CD4-positive, alpha-beta T cell treated with Interleukin-15 for 1 hour (primary cell): ENCODE data around the gene TBC1D5.
"Not testable (repeated sequence)": the region's sequence is repeated elsewhere in the genome, so short reads cannot be mapped to it uniquely, and the experiment has no call there.

Source experiments
- DNase-seq: peaks from one replicate; pipeline ENCODE4 v3.0.0-alpha.2; 2020

TBC1D5 gene

GRCh38 chr3:17749281-17749680 is 6.8 kb upstream of the TBC1D5 start:
- no peak for DNase-seq

GRCh38 chr3:17747890-17748247 is 5.4 kb upstream of the TBC1D5 start:
- DNase-seq, result no peak

DNA sequence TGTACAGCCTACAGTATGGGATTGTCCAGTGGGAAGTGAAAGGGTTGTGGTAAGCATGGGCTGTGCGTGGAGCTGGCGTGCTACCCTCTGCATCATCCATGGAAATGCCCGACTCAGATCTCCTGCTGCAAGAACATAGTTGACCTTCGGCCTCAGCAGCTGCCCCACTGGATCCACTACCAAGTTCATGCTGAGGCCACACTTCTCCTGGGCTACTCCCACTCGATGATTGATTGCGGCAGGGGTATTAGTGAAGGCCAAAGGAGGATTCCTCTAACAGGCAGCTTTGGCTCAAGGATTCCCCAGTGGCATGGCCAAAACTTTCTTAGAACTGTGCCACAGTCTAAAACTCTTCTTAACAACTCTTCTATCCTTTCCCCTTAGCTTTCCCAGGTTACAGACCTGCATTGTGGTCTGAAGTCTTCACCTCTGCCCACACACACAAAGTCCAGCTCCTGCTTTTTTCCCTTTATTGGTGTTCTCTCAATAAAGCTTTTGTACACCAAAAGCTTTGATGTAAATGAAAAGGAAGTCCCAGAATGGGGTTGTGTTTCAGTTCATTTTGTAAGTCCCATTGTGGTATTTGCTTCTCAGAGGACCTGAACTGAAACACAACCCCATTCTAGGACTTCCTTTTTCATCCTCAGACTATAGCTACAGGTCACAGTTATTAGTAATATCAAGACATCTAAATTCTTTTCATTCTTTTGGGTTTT is 4.9 kb upstream of the TBC1D5 start:
- no peak for DNase-seq

GRCh38 chr3:17745894-17746293 is 3.5 kb upstream of the TBC1D5 start:
- DNase-seq, result no peak

GRCh38 chr3:17745301-17745700 is 2.9 kb upstream of the TBC1D5 start:
- no peak for DNase-seq

DNA sequence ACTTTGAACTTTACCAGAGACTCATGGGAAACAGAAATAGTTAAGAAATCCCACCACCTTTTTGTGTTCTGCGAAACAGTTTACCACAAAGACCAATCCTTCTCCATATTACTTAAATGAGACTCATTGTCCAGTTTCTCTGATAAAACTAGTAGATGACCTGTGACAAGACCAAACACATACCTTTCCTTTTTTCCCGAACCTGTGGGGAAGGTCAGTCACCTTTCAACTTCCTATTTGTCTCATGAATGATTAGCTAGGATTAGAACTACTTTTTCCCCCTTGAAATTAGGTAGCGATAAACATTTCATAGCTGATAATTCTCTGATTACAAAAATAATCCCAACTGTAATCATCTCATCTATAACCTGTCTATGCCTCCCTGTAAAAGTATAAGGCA is 2.3 kb upstream of the TBC1D5 start:
- DNase-seq, result no peak

GRCh38 chr3:17743658-17743995 is 1.2 kb upstream of the TBC1D5 start:
- no peak for DNase-seq

DNA sequence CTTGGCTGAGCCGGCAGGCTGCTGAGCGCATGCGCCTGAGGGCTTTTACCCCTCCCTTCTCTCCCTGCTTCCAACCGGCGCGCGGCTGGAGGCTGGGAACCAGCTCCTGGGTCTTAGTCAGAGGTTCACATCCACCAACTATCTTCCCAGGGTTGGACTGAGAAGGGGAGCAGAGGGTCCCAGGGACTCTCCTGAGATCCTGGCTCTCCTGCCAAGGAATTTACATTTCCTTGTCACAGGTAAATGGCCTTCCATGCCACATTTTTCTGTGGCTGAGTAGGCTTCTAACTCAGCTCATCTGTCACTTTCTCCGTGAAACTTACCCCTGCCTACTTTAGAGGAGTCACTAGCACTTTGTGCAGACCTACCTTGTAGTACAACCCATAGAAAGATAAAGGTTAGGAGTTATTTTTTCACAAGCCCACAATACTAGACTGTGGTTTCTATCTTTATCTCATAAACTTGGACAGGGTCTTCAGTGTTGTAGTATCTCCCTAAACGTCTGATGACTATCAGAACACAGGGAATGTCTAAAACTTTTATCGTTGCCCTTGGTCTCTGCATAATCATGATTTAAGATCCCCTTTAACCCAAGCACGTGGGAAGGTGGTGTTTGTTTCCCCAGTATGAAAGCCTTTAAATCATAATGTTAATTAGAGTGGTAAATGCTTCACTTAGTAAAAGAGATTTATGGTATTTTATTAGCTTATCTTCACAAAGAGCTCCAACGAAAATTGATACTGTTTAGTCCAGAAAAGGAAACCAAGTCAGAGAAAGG is 638 bp upstream of the TBC1D5 start:
- DNase-seq, result no peak

GRCh38 chr3:17741621-17742101 is 770 bp downstream of the TBC1D5 start:
- no peak for DNase-seq

- no peak for DNase-seq
Observed at GRCh38 chr3:17740721-17741141, 1.7 kb downstream of the TBC1D5 start.

DNA sequence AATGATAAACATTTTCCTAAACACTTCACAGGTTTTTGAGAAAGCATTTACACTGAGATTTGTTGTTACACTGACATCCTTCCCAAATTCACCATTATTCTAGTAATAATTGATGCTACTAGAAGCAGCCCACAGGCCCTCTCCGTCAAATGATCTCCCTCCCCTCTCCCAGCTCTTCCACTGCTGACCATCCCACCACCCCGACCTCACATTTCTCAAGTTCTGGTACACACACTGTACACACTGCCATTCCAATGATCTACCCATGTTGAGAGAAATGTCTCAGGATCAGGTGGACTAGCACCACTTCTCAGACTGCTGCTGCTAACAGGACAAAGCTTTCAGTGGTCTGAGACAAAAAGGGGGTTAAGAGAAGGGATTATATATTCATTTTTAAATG is 3.5 kb downstream of the TBC1D5 start:
- no peak for DNase-seq

GRCh38 chr3:17738219-17738618 is 4.2 kb downstream of the TBC1D5 start:
- no peak for DNase-seq

GRCh38 chr3:17737591-17737990 is 4.8 kb downstream of the TBC1D5 start:
- DNase-seq, result no peak

DNA sequence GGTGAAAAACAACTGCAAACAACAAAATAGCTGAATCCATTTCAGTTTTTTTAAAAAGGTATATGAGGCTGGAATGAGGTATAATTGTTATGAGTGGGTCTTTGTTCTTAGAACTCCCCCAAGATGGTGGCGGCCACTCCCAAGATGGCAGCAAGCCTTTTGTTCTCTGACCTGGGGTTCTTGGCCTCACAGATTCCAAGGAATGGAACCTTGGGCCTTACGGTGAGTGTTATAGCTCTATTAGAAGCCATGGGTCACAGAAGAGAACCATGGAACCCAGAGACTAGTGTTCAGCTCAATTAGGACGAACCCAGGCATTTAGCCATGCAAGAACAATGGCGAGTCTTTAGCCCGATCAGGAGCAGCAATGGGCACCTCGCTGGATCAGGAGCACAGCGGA is 7.1 kb downstream of the TBC1D5 start:
- not testable (repeated sequence) for DNase-seq

DNA sequence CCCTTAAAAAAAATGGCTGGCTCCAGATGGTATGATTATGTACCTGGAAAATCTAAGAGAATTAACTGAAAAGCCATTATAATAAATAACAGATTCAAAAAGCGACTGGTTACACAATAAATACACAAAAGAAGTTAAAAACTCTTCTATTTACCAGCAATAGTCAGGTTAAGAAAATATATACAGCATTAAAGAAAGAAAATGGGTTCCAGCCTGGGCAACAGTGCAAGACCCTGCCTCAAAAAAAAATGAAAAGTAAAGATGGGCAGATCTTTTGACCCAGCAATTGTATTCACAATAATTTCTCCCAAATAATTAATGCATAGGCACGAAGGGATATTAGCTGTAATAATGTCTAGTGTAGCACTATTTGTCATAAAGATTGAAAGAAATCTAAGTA is 8.7 kb downstream of the TBC1D5 start:
- DNase-seq, result no peak

DNA sequence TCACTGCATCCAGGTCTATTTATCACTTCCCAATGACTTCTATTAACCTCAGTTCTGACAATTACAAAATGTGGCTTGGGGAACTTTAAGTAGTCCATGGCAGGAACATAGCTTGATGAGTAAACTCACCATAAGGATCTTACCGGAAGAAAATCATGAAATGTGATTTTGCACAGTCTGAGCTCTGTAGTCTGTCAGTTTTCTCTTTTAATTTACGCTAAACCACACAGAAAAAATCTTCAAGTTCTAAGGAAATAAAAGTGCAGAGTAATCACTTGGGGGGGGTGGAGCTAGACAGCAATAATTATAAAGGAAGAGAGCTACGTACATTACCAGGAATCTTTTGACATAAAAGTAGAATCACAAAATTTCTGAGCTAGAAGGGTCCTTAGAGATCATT is 9.2 kb downstream of the TBC1D5 start:
- DNase-seq, result no peak

- no peak for DNase-seq
Observed at GRCh38 chr3:17730318-17730967, 12.0 kb downstream of the TBC1D5 start.

DNA sequence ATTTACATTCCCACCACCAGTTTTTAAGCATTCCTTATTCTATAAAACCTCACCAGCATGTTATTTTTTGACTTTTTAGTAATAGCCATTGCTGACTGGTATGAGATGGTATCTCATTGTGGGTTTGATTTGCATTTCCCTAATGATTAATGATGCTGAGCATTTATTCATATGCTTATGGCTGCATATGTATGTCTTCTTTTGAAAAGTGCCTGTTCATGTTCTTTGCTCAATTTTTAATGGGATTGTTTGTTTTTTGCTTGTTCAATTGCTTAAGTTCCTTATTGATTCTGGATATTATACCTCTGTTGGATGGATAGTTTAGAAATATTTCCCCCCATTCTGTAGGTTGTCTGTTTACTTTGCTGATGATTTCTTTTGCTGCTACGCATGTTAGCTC is 16.1 kb downstream of the TBC1D5 start:
- no peak for DNase-seq

- not testable (repeated sequence) for DNase-seq
Observed at GRCh38 chr3:17725844-17726243, 16.6 kb downstream of the TBC1D5 start.

GRCh38 chr3:17724948-17725347 is 17.5 kb downstream of the TBC1D5 start:
- no peak for DNase-seq

DNA sequence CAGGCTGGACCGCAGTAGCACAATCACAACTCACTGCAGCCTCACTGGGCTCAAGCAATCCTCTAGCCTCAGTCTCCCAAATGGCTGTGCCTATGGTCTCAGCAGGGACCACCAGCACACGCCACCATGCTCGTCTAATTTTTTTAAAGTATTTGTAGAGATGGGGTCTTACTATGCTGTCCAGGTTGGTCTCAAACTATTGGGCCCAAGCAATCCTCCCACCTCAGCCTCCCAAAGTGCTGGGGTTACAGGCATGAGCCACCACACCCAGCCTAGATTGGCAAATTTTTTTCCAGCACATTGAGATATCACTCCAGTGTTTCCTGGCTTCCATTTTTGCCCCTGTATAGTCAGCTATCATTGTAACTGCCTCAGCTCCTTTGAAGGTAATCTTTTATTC is 18.3 kb downstream of the TBC1D5 start:
- DNase-seq, result no peak

- no peak for DNase-seq
Observed at GRCh38 chr3:17717411-17717810, 25.0 kb downstream of the TBC1D5 start.

DNA sequence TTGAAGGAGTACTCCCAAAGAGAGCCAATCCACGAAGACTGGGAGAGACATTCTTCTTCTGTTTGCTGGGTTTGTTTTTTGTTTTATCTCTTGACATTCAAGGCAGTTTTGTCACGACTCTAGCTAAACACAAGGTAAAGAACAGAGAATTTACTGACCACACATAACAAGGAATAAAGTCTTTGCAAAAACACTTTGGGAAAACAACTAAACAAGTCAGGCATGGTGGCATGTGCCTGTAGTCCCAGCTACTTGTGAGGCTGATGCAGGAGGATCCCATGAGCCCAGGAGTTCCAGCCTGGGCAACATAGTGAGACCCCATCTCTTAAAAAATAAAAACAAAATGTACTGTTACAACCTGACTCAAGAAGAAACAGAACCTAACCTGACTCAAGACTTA is 28.0 kb downstream of the TBC1D5 start:
- no peak for DNase-seq

DNA sequence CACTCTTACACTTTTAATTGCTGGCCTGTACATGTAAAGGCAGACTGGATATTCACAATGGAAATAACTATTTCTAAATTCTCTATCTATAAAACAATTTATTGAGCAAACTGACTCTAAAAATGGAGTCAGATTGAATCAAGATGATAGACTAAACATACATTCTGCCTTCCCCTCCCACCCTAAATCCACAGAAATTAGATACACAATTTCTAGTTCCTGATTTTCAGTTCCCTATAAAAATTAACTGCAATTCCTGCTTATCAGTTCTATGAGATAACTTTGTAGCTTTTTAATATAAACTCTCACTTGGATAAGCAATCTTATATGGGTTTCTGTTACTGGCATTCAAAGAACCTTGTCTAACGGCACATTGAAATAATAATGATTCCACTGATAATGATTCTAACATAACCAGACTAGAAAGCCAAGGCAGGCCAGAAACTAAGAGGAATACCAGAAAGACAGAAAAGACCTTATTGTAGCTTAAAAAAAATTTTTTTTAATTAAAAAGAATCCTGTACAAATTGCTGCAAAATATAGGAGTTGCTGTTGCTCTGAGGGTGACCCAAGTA is 33.1 kb downstream of the TBC1D5 start:
- DNase-seq, result no peak
